Activated T-cell treated with anti-CD3 and anti-CD28 coated beads for 1 hour (primary cell): ENCODE results near the gene ACVRL1.

Experiments
- DNase-seq: peaks from one replicate; pipeline ENCODE4 v3.0.0-alpha.2; 2020; ENCODE audit warnings: low read depth

ACVRL1 gene

DNA sequence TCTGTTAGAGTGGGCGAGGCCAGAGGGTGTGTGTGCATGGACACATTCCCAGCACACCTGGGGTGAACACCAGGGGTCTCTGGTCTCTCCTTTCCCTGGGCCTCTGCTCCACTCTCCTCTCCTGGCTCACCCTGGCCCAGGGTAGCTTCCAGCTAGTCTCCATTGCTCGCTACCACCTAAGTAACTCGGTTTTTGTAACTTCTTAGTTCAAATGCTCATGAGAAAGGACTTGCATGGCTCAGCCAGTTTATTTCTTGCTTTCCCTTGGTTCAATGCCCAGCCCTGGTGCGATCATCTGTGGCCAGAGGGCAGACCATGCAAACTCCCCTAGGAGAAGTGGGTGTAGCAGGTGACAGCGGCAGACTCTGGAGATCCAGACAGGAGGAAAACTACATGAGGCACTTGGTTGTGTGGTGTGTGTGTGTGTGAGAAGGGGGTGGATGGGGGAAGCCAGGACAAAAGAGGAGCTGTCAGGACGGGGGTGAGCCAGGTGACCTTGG is 35.2 kb downstream of the ACVRL1 start:
- no peak for DNase-seq

DNA sequence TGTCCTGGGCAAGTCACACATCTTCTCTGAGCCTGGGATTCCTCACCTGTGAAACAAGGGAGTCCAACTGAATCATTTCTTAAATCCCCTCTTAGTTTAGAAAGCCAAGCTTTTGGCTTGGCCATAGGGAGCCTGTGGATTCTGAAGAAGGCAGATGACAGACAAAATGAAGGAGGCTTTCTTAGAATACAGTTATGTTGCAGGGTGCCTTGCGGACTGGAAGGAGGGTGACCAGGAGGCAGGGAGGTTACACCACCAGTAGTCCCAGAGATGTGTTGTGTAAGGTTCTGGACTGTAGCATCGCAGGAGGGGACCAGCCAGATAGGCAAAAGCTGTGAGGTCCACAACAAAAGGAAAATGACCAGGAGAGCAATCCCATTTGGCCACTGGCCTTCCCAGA is 36.0 kb downstream of the ACVRL1 start:
- no peak for DNase-seq

DNA sequence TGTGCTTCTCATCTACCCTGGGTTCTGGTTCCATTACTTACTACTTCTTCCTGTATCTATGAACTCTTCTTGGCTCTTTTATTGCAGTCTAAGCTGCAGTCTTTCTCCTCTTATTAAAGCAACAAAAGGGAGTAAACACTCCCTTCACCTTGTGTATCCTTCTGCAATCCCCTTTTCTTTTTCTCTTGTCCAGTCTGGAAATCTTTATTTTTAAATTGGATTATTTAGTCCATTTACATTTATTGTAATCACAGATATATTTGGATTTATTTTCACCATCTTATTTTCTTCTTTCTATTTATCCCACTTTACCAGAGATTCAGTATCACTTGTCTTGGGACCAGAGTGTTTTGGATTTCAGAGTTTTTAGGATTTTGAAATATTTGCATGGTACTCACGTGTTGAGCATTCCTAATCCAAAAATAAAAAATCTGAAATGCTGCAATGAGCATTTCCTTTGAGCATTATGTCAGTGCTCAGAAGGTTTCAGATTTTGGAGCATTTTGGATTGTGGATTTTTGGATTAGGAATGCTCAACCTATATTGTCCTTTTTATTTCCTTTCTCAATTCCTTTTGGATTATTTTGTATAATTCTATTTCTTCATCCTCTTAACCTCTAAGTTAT is 37.4 kb downstream of the ACVRL1 start:
- DNase-seq: no peak

DNA sequence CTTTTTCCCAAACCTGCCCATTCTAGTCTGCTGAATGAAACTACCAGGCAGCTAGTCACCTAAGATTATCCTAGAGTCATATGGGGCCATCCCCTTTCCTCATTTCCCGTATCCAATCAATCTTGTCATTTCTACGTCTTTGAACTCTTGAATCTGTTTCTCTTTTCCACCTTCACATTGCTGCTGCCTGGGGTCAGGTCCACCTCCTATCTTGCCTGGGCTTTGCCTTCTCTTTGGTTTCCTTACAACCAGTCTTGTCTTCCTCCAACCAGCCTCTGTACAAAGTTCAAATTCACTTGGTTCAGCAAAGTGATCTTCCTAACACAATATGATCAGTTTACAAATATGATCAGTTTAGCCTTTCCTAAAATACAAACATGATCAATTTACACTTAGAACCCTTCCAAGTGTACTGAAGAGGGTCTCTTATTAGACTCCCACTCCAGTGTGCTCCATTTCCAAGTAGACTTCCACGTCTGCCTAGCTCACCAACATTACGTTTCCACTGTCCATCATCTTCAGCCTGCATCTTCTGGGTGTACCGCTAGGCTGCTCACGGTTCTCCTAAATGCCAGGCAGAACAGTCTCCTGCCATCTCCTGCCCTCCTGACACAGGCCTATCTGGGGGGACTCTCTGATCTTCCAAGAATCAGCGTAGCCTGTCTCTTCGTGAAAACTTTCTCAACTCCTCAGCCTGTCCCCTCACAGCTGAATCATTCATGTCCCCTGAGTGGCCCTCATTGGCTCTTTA is 40.1 kb downstream of the ACVRL1 start:
- DNase-seq: no peak

DNA sequence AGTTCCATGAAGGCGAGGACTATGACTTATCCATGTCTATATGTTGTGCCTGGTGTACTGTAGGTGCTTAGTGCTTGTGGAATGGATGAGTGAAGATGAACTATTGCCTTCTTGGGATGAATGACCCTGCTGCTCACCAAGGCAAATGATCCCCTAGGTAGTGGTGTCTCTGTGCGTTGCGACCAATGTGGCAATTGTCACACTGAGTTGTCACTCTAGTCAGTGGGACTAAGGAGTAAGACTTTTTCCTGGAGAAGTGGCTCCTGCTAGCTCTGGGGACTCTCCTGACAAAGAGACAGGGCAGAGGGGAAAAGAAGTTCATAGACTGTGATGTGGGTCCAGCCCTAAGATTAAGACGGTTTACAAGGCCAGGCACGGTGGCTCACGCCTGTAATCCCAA is 40.8 kb downstream of the ACVRL1 start:
- DNase-seq: no peak

DNA sequence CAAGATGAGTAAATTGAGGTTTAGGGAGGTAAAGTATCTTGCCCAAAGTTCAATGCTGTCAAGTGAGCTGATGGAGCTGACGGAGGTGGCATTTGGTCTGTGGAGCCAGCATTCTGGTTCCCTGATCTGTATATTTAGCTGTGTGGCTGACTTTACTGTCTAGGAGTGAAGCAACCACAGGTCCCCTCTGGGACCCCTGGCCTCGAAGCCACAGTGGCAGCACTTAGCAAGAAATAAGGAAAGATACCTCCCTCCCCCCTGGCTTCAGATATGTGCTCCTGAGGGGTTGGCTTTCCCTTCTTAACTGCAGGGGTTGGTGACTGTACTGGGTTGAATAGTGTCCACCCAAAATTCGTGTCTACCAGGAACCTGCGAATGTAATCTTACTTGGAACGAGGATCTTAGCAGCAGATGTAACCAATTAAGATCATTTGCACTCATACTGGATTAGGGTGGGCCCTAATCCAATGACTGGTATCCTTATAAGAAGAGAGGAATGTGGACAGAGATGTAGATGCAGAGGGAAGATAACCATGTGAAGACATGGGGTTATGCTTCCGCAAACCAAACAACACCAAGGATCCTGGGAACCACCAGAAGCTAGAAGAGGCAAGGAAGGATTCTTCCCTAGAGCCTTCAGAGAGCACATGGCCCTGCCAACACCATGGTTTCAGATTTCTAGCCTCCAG is 42.2 kb downstream of the ACVRL1 start:
- DNase-seq: no peak

DNA sequence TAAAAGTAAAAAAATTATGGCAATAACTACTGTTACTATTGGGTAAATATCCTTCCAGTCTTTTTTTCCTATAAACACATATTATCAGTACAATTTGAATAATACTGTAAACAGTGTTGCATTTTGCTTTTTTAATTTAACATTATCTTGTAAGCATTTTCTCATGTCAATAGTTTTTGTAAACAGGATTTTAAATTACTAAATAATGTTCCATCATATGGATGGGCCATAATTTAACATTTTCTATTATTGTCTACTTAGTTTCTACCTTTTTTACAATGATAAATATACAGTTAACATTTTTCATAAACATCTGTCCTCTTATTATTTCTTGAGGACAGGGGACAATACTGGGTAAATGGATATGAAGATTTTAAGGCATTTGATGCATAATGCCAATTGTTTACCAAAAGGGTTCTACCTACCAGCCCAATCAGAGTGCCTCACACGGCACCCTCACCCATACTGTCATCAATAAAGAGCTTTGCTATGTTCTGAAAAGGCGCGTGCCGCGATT is 43.4 kb downstream of the ACVRL1 start:
- no peak for DNase-seq

DNA sequence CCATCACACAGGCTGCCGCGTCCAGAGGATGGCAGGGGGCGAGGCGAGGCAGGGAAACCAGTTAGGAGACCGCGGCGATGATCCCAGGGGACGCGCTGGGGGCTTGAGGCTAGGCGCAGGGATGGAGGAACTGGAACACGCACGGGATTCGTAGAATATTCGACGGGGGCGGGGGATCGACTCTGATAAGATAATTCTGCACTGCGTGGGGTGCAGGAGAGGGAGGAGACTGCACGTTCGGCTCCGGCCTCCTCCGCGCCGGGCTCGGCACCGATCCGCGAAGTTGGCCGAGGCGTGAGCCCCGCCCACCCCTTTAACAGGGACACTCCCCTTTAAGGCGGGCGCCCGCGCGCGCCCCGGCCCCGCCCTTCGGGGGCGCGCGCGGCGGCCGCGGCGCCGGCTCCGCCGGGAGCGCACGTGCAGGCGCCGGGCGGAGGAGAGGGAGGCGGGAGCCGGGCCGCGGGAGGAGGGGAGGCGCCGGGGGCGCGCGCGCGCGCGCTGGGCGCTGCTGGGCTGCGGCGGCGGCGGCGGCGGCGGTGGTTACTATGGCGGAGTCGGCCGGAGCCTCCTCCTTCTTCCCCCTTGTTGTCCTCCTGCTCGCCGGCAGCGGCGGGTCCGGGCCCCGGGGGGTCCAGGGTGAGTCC is 44.0 kb downstream of the ACVRL1 start, which contains the start of gene ACVR1B:
TSS of gene ACVR1B (plus strand) at position 501 of the 644 bp plus-strand sequence. CDS start at position 546, 45 bp downstream.
- DNase-seq: peak; percentile 85

DNA sequence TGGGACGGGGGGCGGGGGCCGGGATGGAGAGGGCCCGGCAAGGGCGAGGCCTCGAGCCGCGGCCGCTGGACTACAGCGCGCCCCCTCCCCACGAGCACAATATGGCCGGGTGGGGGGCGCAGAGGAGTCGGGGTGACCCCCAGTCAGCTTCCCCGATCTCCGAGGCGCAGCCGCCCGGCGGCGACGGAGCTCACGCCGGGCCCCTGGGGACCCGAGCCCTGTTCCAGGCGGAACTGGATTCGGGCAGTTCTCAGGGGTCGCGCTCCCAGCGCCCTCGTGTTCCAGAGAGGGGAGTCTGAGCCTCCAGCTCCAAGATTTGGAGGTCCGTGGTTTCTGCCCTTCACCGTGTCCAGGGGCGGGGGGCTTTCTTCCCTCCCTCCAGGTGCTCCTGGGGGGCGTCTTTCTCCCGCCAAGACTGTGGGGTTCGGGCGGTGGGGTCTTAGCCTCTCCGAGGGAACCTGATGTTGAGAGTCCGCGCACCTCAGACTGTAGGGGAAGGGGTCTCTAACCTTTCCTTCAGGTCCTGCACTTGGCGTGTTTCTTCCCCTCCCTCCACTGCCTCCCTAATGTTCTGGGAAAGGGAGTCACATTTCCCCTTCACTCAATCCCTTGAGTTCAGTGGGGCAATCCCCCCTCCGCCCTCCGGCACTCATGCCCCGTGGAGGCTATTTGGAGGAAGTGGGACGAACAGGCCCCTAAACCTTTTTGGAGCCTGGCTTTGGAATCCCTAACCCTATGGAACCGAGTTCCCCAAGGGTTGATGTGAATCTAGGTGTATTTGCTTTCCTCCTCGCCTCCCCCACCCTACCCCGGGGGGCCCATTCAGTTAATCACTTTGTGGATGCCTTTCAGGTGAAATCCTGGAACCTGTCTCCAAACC is 44.8 kb downstream of the ACVRL1 start:
- DNase-seq: no peak

DNA sequence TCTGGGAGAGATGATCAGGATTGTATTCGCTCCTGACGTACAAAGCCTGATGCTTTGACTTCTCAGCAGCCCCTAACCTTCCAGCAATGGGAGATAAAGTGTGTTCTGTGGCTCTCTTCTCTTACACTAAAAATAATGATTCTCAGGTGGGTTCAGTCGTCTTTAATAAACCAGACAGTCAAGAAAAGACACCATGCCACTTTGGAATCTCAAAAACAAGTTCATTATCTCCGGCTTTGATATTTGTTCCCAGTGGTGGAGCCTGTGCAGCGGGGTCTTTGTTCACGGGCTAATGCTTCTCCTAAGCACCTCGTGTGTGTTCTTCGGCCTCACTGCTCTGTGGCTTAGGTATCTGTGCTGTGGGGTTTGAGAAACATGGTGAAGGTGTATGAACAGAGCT is 45.8 kb downstream of the ACVRL1 start:
- no peak for DNase-seq

DNA sequence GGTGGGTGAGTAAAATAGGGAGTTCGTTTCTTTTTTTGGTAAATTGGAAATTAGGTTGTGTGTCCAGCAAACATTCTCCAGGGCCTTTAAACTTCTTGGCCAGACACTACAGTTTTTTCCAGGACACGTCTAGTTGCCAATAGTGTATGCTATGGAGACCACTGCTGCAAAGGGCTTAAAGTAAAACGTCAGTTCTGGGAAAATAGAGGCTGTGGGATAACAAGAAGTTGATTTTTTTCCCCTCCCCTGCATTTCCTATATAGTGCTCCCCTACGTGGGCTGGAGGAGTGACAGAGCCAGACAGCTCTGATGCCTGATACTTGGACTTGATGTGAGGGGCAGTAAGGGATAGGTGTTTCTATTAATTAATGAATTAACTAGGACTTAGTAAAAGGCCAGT is 46.6 kb downstream of the ACVRL1 start:
- DNase-seq: no peak

DNA sequence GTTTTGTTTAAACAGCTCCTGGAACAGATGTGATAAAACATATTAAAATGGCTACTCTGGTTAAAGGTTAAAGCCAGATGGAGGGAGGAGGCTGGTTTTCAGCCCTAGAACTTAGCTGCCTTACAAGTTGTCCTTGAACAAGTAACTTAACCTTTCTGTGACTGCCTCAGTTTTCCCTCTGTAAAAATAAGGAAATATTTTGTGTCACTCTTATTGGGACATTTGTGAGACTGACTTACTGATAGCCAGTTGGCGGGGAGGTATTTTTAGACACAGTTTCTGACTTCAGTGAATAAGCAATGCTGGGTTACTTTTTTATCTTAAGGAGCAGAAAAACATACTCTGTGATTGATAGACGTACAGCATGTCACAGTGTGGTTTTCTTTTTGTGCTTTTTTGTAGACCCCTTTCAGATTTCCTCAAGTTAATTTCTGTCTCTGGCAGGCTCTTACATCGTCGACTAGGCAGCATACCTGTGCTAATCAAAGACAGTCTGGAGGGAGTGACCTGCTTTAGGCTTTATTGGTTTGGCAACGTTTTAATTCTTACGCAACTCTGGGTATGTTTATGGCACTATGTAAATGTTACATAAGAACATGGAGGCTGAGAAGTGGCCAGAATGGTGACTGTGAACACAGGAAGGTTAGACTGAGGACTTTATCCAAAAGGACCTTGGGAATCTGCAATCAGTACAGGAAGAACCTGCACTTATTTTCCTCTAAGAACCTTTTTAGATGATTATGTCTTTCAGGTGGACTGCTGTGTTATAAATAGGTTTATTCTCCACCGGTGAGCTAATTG is 47.5 kb downstream of the ACVRL1 start:
- DNase-seq: no peak

DNA sequence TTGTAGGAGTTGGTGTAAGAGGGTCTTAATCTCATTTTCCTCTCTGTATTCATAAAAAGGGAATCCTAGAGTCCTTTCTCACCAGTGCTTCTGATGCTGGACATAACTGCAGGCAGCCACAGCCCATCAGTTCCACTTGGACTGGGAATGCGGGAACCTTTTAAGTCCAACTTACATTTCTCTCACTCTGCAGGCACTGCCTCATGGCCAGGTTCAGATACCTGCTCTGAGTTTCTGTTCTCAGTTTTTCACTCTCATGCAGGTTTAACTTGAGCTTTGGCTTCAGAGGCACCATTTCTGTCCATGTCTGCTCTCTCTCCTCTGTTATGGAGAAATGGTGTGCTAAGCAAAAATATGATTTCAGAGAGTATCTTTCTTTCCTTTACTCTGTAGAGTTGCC is 48.4 kb downstream of the ACVRL1 start:
- no peak for DNase-seq

DNA sequence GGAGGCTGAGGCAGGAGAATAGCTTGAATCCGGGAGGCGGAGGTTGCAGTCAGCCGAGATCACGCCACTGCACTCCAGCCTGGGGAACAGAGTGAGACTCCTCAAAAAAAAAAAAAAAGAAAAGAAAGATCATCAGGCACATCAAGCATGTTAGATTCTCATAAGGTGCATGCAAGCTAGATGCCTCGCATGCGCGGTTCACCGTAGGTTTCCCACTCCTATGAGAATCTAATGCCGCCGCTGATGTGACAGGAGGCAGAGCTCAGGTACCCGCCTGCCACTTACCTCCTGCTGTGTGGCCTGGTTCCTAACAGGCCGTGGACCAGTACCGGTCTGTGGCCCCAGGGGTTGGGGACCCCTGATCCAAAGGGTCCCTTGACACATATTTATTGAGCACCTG is 51.2 kb downstream of the ACVRL1 start:
- no peak for DNase-seq

DNA sequence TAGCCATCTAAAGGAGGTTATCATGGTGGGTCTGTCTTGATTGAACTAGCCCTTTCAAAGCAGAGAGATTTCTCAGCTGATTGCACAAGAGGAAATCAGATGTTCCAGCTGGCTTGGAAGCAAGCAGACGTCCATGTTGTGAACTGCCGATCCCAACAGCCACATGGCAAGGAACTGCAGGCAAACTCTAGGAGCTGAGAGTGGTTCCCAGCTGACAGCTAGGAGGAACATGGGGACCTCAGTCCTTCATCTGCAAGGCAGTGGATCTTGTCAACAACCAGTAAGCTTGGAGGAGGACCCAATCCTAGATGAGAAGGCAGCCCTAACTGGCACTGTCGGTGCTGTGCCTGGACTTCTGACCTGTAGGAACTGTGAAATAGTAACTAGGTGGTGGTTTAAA is 51.9 kb downstream of the ACVRL1 start:
- no peak for DNase-seq

DNA sequence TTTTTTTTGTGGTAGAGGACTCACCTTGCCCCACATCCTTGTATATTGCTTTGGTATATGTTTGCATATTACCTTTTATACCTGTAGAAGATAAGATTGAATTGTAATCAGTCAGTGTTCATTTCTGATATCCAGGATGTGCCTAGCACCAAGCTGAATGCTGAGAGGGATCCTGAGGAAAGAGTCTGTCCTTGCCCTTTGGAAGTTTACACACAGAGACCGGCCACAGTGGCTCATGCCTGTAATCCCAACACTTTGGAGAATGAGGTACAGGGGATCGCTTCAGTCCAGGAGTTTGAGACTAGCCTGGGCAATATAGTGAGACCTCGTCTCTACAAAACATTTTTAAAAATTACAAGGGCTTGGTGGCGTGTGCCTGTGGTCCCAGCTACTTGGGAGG is 52.6 kb downstream of the ACVRL1 start:
- no peak for DNase-seq

DNA sequence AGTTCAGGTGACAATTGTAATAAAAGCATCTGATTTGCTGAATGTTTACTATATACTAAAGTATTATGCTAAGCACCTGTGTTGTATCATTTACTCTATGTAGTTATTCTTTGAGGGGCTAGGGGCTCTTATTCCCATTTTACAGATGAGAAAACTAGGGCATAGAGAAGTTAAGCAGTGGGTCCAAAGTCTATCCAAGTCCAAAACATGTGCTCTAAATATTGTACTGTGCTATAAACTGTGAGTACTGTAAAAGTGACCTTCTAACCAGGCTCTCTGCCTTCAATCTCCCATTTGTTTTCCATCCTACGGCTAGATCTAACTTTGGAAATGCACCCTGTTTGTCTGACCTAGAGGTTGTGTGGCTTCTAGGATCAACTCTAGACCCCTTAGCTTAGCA is 53.2 kb downstream of the ACVRL1 start:
- DNase-seq: no peak

DNA sequence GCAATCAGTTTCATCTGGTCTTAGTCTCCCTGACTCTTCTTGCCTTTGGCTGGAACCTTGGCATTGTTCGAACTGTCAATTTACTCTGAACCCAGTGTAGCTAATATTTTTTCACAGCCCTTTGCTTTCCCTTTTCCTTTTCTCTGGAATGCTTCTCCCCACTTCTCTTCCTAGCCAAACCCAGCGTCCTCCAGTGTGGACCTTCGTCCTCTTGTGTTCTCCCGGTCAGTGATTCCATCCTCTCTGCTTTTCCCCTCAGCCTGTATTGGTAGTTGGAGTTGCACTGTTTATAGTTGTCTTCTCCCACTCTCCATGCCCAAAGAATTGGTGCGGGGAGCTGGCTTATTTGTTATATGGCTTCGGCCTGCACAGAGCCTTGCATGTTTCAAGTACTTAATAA is 53.6 kb downstream of the ACVRL1 start:
- DNase-seq: no peak

DNA sequence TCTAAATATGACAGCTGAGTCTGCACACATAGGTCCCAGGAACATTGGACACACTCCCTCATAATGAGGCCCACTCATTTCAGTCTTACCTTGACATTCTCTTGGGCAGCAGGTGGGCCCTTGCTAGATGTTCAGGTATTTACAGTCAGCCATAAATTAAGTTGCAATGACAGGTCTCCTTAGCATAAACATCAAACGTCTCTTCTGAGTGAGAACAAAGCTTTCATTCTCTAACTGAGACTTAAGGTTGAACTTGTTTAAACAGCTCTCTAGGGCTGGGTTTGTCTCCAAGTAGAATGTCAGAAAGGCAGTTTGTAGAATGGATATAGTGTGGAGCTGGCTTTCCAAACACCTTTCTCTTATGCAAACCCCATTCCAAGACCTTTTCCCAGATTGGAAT is 54.5 kb downstream of the ACVRL1 start:
- DNase-seq: no peak

DNA sequence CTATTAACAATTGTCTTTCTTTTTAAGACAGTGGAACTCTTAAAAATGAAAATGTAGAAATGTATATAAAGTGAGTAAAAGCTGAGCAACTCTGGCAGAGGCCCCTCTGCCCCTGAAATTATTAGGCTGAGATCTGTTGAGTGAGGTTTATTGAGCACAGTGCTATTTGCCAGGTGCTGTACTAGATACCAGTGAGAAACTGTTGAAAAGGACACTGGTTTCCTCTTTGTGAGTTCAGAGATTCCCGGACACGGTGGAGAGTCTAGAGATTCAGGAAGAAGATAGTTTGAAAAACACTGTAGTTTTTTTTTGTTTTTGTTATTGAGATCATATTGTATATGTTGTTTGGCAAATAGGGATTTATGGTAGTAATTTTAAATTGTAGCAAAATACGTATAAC is 55.4 kb downstream of the ACVRL1 start:
- DNase-seq: no peak

DNA sequence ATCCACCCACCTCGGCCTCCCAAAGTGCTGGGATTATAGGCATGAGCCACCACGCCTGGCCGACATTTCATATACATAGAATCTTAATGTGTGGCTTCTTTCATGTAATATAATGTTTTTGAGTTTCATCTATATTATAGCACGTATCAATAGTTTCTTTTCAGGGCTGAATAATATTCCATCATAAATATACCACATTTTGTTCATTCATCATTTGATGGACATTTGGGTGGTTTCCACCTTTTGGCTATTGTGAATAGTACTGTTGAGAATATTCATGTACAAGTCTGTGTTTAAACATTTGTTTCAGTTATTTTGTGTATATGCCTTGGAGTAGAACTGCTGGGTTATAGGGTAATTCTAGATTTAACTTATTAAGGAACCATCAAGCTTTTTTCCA is 56.2 kb downstream of the ACVRL1 start:
- DNase-seq: no peak
